HepG2 (cell line): ENCODE measurements around the gene DPH5. TPM values are rescaled to one million over a fixed set of nuclear protein-coding genes. Genes with fewer than 3 reads are reported as not detected.
"Not testable (repeated sequence)": the region's sequence is repeated elsewhere in the genome, so short reads cannot be mapped to it uniquely, and the experiment has no call there.

Experiments used
- EP300 ChIP-seq, 3 experiments: sonication (generic) in 1 of 3; formaldehyde crosslinking in 1 of 3; IDR thresholded peaks; 2 replicates each; pipeline versions ENCODE4 v1.5.1 to v1.6.1; 2011 to 2020; ENCODE audit warnings: low read depth in 2 of 3, low read length in 2 of 3, borderline replicate concordance in 1 of 3, improper control_type of control experiment in 1 of 3, mild to moderate bottlenecking in 1 of 3, missing genetic modification reagents in 1 of 3, moderate library complexity in 1 of 3
- FOXA1 ChIP-seq, 2 experiments: fragments of 450-650 bp in 1 of 2; sonication (generic) in 1 of 2; formaldehyde crosslinking in 1 of 2; IDR thresholded peaks; 2 replicates each; pipeline versions ENCODE4 v1.4.0 to v1.6.1; 2016 to 2020; ENCODE audit warnings: missing genetic modification reagents in 1 of 2
- FOXA3 ChIP-seq: IDR thresholded peaks from 2 replicates; pipeline ENCODE4 v1.6.1; 2016; ENCODE audit warnings: missing genetic modification reagents, missing compliant biosample characterization
- HDAC2 ChIP-seq: sonication (generic); formaldehyde crosslinking; IDR thresholded peaks from 2 replicates; pipeline ENCODE4 v1.4.0; 2020; ENCODE audit warnings: missing genetic modification reagents
- HNF4G ChIP-seq, 2 experiments: sonication (generic) in 1 of 2; formaldehyde crosslinking in 1 of 2; IDR thresholded peaks; 2 replicates each; pipeline versions ENCODE4 v1.4.0 to v1.6.1; 2011 to 2020; ENCODE audit warnings: borderline replicate concordance in 2 of 2, low read depth in 2 of 2, mild to moderate bottlenecking in 2 of 2, low read length in 1 of 2, missing genetic modification reagents in 1 of 2, moderate library complexity in 1 of 2
- HOXA3 ChIP-seq: sonication (generic); formaldehyde crosslinking; IDR thresholded peaks from 2 replicates; pipeline ENCODE4 v1.5.0; 2020; ENCODE audit warnings: missing genetic modification reagents
- RXRB ChIP-seq: IDR thresholded peaks from 2 replicates; pipeline ENCODE4 v1.6.1; 2016; ENCODE audit warnings: borderline replicate concordance, missing genetic modification reagents, missing compliant biosample characterization
- ZFY ChIP-seq: sonication (generic); formaldehyde crosslinking; IDR thresholded peaks from 2 replicates; pipeline ENCODE4 v1.4.0; 2020; ENCODE audit warnings: missing genetic modification reagents
- ZNF317 ChIP-seq: sonication (generic); formaldehyde crosslinking; IDR thresholded peaks from 2 replicates; pipeline ENCODE4 v1.5.0; 2020; ENCODE audit warnings: mild to moderate bottlenecking, missing genetic modification reagents
- ZNF761 ChIP-seq: sonication (generic); formaldehyde crosslinking; conservative IDR thresholded peaks from 2 replicates; pipeline ENCODE4 v1.4.0; 2020; ENCODE audit warnings: mild to moderate bottlenecking, missing genetic modification reagents
- polyA plus RNA-seq, 8 experiments: library from polyadenylated mRNA; depleted of rRNA in 3 of 8; stranded (reverse) in 7 of 8; unstranded in 1 of 8; fragments of >200 nt; fragmentation: Illumina TruSeq in 4 of 8; extraction: Trizol in 4 of 8; gene quantifications; 2 replicates each; pipeline versions ENCODE4 v1.2.1 to v1.2.3, GENCODE V29; 2011 to 2016; ENCODE audit warnings: low read depth in 4 of 8, missing spikeins in 1 of 8, mixed read lengths in 1 of 8; ENCODE audit not compliant: insufficient read depth in 1 of 8
- total RNA-seq, 5 experiments: library from RNA; depleted of rRNA; stranded (reverse); fragments of >200 nt; fragmentation: Illumina TruSeq; extraction: Trizol; gene quantifications; 2 replicates each; pipeline ENCODE4 v1.2.3, GENCODE V29; 2016; ENCODE audit warnings: low read depth in 1 of 5
- TF ChIP-seq, protein P1 (sequence below): sonication (generic); formaldehyde crosslinking; IDR thresholded peaks from 2 replicates; pipeline ENCODE4 v1.5.1; 2020; ENCODE audit warnings: mild to moderate bottlenecking, moderate library complexity, missing genetic modification reagents
- TF ChIP-seq, protein P2 (sequence below): sonication (generic); formaldehyde crosslinking; IDR thresholded peaks from 2 replicates; pipeline ENCODE4 v1.4.0; 2020; ENCODE audit warnings: mild to moderate bottlenecking, missing genetic modification reagents, borderline replicate concordance
- TF ChIP-seq, protein P3 (sequence below): sonication (generic); formaldehyde crosslinking; IDR thresholded peaks from 2 replicates; pipeline ENCODE4 v1.4.0; 2020; ENCODE audit warnings: missing genetic modification reagents, low read depth, mild to moderate bottlenecking, borderline replicate concordance

The DPH5 gene
- total and polyA plus RNA-seq, 2 of the 13 experiments (the other 11 are each of a cell fraction or from before 2014, with no cell fraction given): 53.2 to 79.6 TPM

DNA sequence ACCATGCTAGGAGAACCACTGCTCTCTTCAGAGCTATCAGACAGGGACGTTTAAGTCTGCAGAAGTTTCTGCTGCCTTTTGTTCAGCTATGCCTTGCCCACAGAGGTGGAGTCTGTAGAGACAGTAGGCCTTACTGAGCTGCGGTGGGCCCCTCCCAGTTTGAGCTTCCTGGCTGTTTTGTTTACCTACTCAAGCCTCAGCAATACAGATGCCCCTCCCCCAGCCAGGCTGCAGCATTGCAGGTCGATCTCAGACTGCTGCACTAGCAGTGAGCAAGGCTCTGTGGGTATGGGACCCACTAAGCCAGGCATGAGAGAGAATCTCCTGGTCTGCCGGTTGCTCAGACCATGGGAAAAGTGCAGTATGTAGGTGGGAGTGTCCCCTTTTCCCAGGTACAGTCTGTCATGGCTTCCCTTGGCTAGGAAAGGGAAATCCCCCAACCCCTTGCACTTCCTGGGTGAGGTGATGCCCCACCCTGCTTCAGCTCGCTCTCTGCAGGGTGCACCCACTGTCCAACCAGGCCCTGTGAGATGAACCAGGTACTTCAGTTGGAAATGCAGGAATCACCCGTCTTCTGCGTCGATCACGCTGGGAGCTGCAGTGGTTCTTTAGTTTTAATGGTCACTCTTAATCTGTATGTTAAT, 75.9 kb downstream of the DPH5 start (continued):
- TF ChIP-seq, protein P1, sequence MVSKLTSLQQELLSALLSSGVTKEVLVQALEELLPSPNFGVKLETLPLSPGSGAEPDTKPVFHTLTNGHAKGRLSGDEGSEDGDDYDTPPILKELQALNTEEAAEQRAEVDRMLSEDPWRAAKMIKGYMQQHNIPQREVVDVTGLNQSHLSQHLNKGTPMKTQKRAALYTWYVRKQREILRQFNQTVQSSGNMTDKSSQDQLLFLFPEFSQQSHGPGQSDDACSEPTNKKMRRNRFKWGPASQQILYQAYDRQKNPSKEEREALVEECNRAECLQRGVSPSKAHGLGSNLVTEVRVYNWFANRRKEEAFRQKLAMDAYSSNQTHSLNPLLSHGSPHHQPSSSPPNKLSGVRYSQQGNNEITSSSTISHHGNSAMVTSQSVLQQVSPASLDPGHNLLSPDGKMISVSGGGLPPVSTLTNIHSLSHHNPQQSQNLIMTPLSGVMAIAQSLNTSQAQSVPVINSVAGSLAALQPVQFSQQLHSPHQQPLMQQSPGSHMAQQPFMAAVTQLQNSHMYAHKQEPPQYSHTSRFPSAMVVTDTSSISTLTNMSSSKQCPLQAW (CRISPR knock-in tag): peak; percentile 61; the same call in 1 of the 2 replicates
- TF ChIP-seq ZNF761 (0 out of 2 replicates have a peak, but pooled peaks have one; percentile 47), HDAC2 (CRISPR knock-in tag) (peak; percentile 17; the same call in 1 of the 2 replicates), HOXA3 (peak; percentile 21; the same call in 1 of the 2 replicates), FOXA1 (CRISPR knock-in tag; IDR thresholded peaks at IDR 0.05) (peak; percentile 76), EP300 (IDR thresholded peaks at IDR 0.05; ENCODE audit: low read depth in 2 of 2, low read length in 2 of 2) (0 out of 4 replicates have a peak, but pooled peaks of 1 of the 2 experiments have one; percentile 16), ZFY (CRISPR knock-in tag) (0 out of 2 replicates have a peak, but pooled peaks have one; percentile 44), FOXA3 (CRISPR knock-in tag) (peak; percentile 56; the same call in 1 of the 2 replicates), ZNF317 (0 out of 2 replicates have a peak, but pooled peaks have one; percentile 72), HNF4G (CRISPR knock-in tag; IDR thresholded peaks at IDR 0.05; ENCODE audit: borderline replicate concordance, low read depth) (peak; percentile 25; the same call in 1 of the 2 replicates), RXRB (CRISPR knock-in tag) (peak; percentile 40; the same call in 1 of the 2 replicates)
- not testable (repeated sequence) for TF ChIP-seq FOXA1 (IDR thresholded peaks at IDR 0.05); EP300 (CRISPR knock-in tag; IDR thresholded peaks at IDR 0.05; ENCODE audit: borderline replicate concordance); HNF4G (IDR thresholded peaks at IDR 0.05; ENCODE audit: borderline replicate concordance, low read depth, low read length)
- TF ChIP-seq, protein P2, sequence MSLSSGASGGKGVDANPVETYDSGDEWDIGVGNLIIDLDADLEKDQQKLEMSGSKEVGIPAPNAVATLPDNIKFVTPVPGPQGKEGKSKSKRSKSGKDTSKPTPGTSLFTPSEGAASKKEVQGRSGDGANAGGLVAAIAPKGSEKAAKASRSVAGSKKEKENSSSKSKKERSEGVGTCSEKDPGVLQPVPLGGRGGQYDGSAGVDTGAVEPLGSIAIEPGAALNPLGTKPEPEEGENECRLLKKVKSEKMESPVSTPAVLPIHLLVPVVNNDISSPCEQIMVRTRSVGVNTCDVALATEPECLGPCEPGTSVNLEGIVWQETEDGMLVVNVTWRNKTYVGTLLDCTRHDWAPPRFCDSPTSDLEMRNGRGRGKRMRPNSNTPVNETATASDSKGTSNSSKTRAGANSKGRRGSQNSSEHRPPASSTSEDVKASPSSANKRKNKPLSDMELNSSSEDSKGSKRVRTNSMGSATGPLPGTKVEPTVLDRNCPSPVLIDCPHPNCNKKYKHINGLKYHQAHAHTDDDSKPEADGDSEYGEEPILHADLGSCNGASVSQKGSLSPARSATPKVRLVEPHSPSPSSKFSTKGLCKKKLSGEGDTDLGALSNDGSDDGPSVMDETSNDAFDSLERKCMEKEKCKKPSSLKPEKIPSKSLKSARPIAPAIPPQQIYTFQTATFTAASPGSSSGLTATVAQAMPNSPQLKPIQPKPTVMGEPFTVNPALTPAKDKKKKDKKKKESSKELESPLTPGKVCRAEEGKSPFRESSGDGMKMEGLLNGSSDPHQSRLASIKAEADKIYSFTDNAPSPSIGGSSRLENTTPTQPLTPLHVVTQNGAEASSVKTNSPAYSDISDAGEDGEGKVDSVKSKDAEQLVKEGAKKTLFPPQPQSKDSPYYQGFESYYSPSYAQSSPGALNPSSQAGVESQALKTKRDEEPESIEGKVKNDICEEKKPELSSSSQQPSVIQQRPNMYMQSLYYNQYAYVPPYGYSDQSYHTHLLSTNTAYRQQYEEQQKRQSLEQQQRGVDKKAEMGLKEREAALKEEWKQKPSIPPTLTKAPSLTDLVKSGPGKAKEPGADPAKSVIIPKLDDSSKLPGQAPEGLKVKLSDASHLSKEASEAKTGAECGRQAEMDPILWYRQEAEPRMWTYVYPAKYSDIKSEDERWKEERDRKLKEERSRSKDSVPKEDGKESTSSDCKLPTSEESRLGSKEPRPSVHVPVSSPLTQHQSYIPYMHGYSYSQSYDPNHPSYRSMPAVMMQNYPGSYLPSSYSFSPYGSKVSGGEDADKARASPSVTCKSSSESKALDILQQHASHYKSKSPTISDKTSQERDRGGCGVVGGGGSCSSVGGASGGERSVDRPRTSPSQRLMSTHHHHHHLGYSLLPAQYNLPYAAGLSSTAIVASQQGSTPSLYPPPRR (CRISPR knock-in tag): 0 out of 2 replicates have a peak, but pooled peaks have one; percentile 23
- TF ChIP-seq, protein P3, sequence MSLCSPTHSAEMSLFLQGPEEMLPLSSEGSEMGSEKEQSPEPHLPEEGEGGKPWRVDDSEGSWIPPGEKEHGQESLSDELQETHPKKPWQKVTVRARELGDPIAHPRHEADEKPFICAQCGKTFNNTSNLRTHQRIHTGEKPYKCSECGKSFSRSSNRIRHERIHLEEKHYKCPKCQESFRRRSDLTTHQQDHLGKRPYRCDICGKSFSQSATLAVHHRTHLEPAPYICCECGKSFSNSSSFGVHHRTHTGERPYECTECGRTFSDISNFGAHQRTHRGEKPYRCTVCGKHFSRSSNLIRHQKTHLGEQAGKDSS (CRISPR knock-in tag): peak; percentile 32; the same call in 1 of the 2 replicates
